ENCODE results near the gene CCNB1IP1.
"Not testable (repeated sequence)": the region's sequence is repeated elsewhere in the genome, so short reads cannot be mapped to it uniquely, and the experiment has no call there.

CCNB1IP1 gene

DNA sequence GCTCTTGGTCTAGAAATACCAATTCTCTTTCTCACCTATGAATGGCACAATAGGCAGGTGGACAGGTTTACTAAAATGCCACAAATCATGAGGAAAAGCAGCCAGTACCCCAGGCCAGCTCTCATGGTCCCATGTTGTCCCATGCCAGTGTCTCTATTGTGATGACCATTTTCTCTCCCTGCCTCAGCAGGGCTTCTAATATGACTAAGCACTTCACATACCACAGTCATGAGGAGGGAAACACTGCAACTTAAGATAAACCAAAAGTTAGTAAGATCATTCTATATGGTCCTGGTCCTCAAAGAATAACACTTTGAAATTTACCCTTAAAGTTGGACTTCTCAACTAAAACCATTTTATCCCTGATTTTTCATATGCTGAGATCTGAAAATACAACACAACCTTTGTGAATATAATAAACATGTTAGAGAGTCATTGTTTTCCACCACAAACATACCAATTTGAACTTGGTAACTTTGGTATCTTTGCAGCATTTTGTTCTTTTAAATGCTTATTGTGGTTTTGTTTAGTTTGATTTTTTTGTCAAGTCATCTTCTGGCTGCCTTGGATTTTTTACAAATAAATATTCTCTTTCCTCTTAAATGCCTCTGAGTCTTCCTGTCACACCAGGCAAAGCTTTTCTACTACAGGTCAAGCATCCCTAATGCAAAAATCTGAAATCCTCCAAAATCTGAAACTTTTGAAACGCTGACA is 30.9 kb downstream of the CCNB1IP1 start:
- no peak for DNase-seq (ENCODE audit: low spot score)
- H3K4me2 ChIP-seq (ENCODE audit: insufficient read depth, low read length, poor library complexity, severe bottlenecking): no peak overlapping the region
- H3K9ac ChIP-seq (ENCODE audit: low read depth, low read length, poor library complexity): no peak overlapping the region

DNA sequence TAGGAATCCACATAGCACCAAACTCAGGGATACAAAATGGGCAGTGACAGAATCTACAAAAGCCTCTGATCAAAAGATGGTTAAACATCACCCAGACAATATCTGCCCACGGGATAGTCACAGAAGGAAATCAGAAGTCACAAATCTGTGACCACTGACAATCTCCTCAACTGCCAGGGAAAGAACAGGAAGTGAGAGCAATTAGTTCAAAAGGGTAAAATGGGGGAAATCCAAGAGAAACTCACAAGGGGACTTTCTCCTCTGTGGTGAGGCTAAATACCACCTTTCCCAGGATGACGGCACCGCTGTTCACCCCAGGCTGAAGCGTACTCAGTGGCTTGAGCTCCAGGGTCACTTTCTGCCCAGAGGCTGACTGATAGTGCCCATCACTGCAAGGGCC is 38.0 kb downstream of the CCNB1IP1 start:
- Histone ChIP-seq H3K9ac (ENCODE audit: low read depth, low read length, poor library complexity) (no peak overlapping the region), H2BK12ac (ENCODE audit: low read length) (no peak overlapping the region), H2BK120ac (ENCODE audit: low read depth, low read length) (no peak overlapping the region), H4K8ac (ENCODE audit: low read depth, low read length) (no peak overlapping the region), H2AK5ac (ENCODE audit: low read depth, low read length) (no peak overlapping the region), H3K79me1 (ENCODE audit: low read depth, low read length) (no peaks in the 10 kb centered on the region), H3K9me3 (replicated peaks in 1 of 2; ENCODE audit: control insufficient read depth in 2 of 2, insufficient read depth in 1 of 2, low read depth in 1 of 2, low read length in 2 of 2) (no peaks in the 10 kb centered on the region), H3K4ac (ENCODE audit: low read length) (no peak overlapping the region), H3K4me2 (ENCODE audit: insufficient read depth, low read length, poor library complexity, severe bottlenecking) (no peak overlapping the region), H3K4me3 (ENCODE audit: low read length in 2 of 2) (no peak overlapping the region), H2BK5ac (ENCODE audit: low read length) (no peak overlapping the region), H4K91ac (ENCODE audit: low read depth, low read length, poor library complexity) (no peak overlapping the region), H3K18ac (ENCODE audit: low read length) (no peak overlapping the region), H3K14ac (ENCODE audit: low read length) (no peak overlapping the region), H2AFZ (ENCODE audit: low read length) (no peak overlapping the region), H3K36me3 (replicated peaks in 1 of 2; ENCODE audit: control insufficient read depth in 2 of 2, insufficient read depth in 2 of 2, low read length in 2 of 2) (peaks cover 14 to 95% of the 10 kb centered on the region in 2 donors), H3K4me1 (ENCODE audit: control insufficient read depth in 2 of 2, insufficient read depth in 1 of 2, low read depth in 1 of 2, low read length in 2 of 2) (no peaks in the 10 kb centered on the region), H2BK15ac (ENCODE audit: low read length) (no peak overlapping the region), H3K23ac (ENCODE audit: low read depth, low read length, poor library complexity) (no peak overlapping the region), H3K27me3 (ENCODE audit: control insufficient read depth in 3 of 3, insufficient read depth in 3 of 3, low read depth in 1 of 3, low read length in 3 of 3) (no peaks in the 10 kb centered on the region), H3K27ac (replicated peaks; ENCODE audit: low read length) (no peak overlapping the region)
- no peak for DNase-seq (ENCODE audit: low spot score)
- WGBS, 2 donors (ENCODE audit: extremely low coverage in 2 of 2, insufficient read length in 2 of 2, insufficient replicate concordance in 1 of 2): no CpG with 5 or more reads among the region's 4 CpGs

More for the DNA sequence above, 30.9 kb downstream of the CCNB1IP1 start:
- Histone ChIP-seq H2BK5ac (ENCODE audit: low read length) (no peak overlapping the region), H3K27me3 (ENCODE audit: control insufficient read depth in 3 of 3, insufficient read depth in 3 of 3, low read depth in 1 of 3, low read length in 3 of 3) (no peaks in the 10 kb centered on the region), H4K8ac (ENCODE audit: low read depth, low read length) (no peak overlapping the region), H3K9me3 (replicated peaks in 1 of 2; ENCODE audit: control insufficient read depth in 2 of 2, insufficient read depth in 1 of 2, low read depth in 1 of 2, low read length in 2 of 2) (no peaks in the 10 kb centered on the region), H2AFZ (ENCODE audit: low read length) (no peak overlapping the region), H2BK120ac (ENCODE audit: low read depth, low read length) (no peak overlapping the region), H3K4me1 (ENCODE audit: control insufficient read depth in 2 of 2, insufficient read depth in 1 of 2, low read depth in 1 of 2, low read length in 2 of 2) (peaks cover 0 to 4% of the 10 kb centered on the region in 2 donors), H2BK15ac (ENCODE audit: low read length) (no peak overlapping the region), H3K79me1 (ENCODE audit: low read depth, low read length) (peaks cover 3% of the 10 kb centered on the region), H3K23ac (ENCODE audit: low read depth, low read length, poor library complexity) (no peak overlapping the region), H2BK12ac (ENCODE audit: low read length) (no peak overlapping the region), H3K4me3 (ENCODE audit: low read length in 2 of 2) (no peak overlapping the region), H4K91ac (ENCODE audit: low read depth, low read length, poor library complexity) (no peak overlapping the region), H3K14ac (ENCODE audit: low read length) (no peak overlapping the region), H3K18ac (ENCODE audit: low read length) (no peak overlapping the region), H3K27ac (replicated peaks; ENCODE audit: low read length) (no peak overlapping the region), H2AK5ac (ENCODE audit: low read depth, low read length) (no peak overlapping the region), H3K36me3 (replicated peaks in 1 of 2; ENCODE audit: control insufficient read depth in 2 of 2, insufficient read depth in 2 of 2, low read length in 2 of 2) (peaks cover 11 to 45% of the 10 kb centered on the region in 2 donors), H3K4ac (ENCODE audit: low read length) (no peak overlapping the region)
- WGBS, 2 donors (ENCODE audit: extremely low coverage in 2 of 2, insufficient read length in 2 of 2, insufficient replicate concordance in 1 of 2): no CpG with 5 or more reads among the region's 1 CpG

GRCh38 chr14:20294636-20295035 is 38.4 kb downstream of the CCNB1IP1 start:
- H3K4ac ChIP-seq (ENCODE audit: low read length): no peak overlapping the region
- H3K18ac ChIP-seq (ENCODE audit: low read length): no peak overlapping the region
- no peak overlapping the region for H3K27ac ChIP-seq (replicated peaks; ENCODE audit: low read length)
- H4K8ac ChIP-seq (ENCODE audit: low read depth, low read length): no peak overlapping the region
- H2BK15ac ChIP-seq (ENCODE audit: low read length): no peak overlapping the region
- DNase-seq (ENCODE audit: low spot score): no peak
- H3K4me1 ChIP-seq (ENCODE audit: control insufficient read depth in 2 of 2, insufficient read depth in 1 of 2, low read depth in 1 of 2, low read length in 2 of 2): peaks cover 3 to 4% of the 10 kb centered on the region in 2 donors
- H3K14ac ChIP-seq (ENCODE audit: low read length): no peak overlapping the region
- H3K36me3 ChIP-seq (replicated peaks in 1 of 2; ENCODE audit: control insufficient read depth in 2 of 2, insufficient read depth in 2 of 2, low read length in 2 of 2): peaks cover 14 to 92% of the 10 kb centered on the region in 2 donors
- H3K27me3 ChIP-seq (ENCODE audit: control insufficient read depth in 3 of 3, insufficient read depth in 3 of 3, low read depth in 1 of 3, low read length in 3 of 3): no peaks in the 10 kb centered on the region
- no peaks in the 10 kb centered on the region for H3K9me3 ChIP-seq (replicated peaks in 1 of 2; ENCODE audit: control insufficient read depth in 2 of 2, insufficient read depth in 1 of 2, low read depth in 1 of 2, low read length in 2 of 2)
- H2AFZ ChIP-seq (ENCODE audit: low read length): no peak overlapping the region
- H3K23ac ChIP-seq (ENCODE audit: low read depth, low read length, poor library complexity): no peak overlapping the region
- H3K4me2 ChIP-seq (ENCODE audit: insufficient read depth, low read length, poor library complexity, severe bottlenecking): no peak overlapping the region
- no peak overlapping the region for H3K9ac ChIP-seq (ENCODE audit: low read depth, low read length, poor library complexity)
- H4K91ac ChIP-seq (ENCODE audit: low read depth, low read length, poor library complexity): no peak overlapping the region
- no peak overlapping the region for H2BK120ac ChIP-seq (ENCODE audit: low read depth, low read length)
- no peak overlapping the region for H2BK5ac ChIP-seq (ENCODE audit: low read length)
- no peak overlapping the region for H2AK5ac ChIP-seq (ENCODE audit: low read depth, low read length)
- no CpG with 5 or more reads among the region's 2 CpGs for WGBS, 2 donors (ENCODE audit: extremely low coverage in 2 of 2, insufficient read length in 2 of 2, insufficient replicate concordance in 1 of 2)
- no peak overlapping the region for H3K4me3 ChIP-seq (ENCODE audit: low read length in 2 of 2)
- no peak overlapping the region for H2BK12ac ChIP-seq (ENCODE audit: low read length)
- no peaks in the 10 kb centered on the region for H3K79me1 ChIP-seq (ENCODE audit: low read depth, low read length)

- H3K23ac ChIP-seq (ENCODE audit: low read depth, low read length, poor library complexity); H2BK12ac ChIP-seq (ENCODE audit: low read length); DNase-seq (ENCODE audit: low spot score); H3K9ac ChIP-seq (ENCODE audit: low read depth, low read length, poor library complexity); H2BK120ac ChIP-seq (ENCODE audit: low read depth, low read length); H3K14ac ChIP-seq (ENCODE audit: low read length); H3K79me1 ChIP-seq (ENCODE audit: low read depth, low read length); H3K4me3 ChIP-seq (ENCODE audit: low read length in 2 of 2); H3K27ac ChIP-seq (replicated peaks; ENCODE audit: low read length); H2BK15ac ChIP-seq (ENCODE audit: low read length); H3K27me3 ChIP-seq (ENCODE audit: control insufficient read depth in 3 of 3, insufficient read depth in 3 of 3, low read depth in 1 of 3, low read length in 3 of 3); H3K9me3 ChIP-seq (replicated peaks in 1 of 2; ENCODE audit: control insufficient read depth in 2 of 2, insufficient read depth in 1 of 2, low read depth in 1 of 2, low read length in 2 of 2); H3K4ac ChIP-seq (ENCODE audit: low read length); H3K4me1 ChIP-seq (ENCODE audit: control insufficient read depth in 2 of 2, insufficient read depth in 1 of 2, low read depth in 1 of 2, low read length in 2 of 2); H4K8ac ChIP-seq (ENCODE audit: low read depth, low read length); H3K4me2 ChIP-seq (ENCODE audit: insufficient read depth, low read length, poor library complexity, severe bottlenecking); H3K36me3 ChIP-seq (replicated peaks in 1 of 2; ENCODE audit: control insufficient read depth in 2 of 2, insufficient read depth in 2 of 2, low read length in 2 of 2); H2AK5ac ChIP-seq (ENCODE audit: low read depth, low read length); H3K18ac ChIP-seq (ENCODE audit: low read length); H4K91ac ChIP-seq (ENCODE audit: low read depth, low read length, poor library complexity); H2BK5ac ChIP-seq (ENCODE audit: low read length); H2AFZ ChIP-seq (ENCODE audit: low read length): not testable (repeated sequence)
- WGBS, 2 donors (ENCODE audit: extremely low coverage in 2 of 2, insufficient read length in 2 of 2, insufficient replicate concordance in 1 of 2): no CpG with 5 or more reads among the region's 1 CpG
Measured at GRCh38 chr14:20281998-20282397, 51.1 kb downstream of the CCNB1IP1 start.

Data from neuronal stem cell (in vitro differentiated cells).